ENCODE data around the gene F8.
A peak's percentile ranks its signal among the peaks of the same experiment; 100 is the strongest.

F8 gene

GRCh38 chrX:155022585-155022984, at the start of gene F8:
Gene F8, minus strand, starts transcription at chrX:155022723. Its CDS starts 171 bp downstream, at chrX:155022552.
- no peak for DNase-seq (ENCODE audit: low read depth)

- no peak for DNase-seq (ENCODE audit: low read depth)
Measured at GRCh38 chrX:155071694-155072280, 49.3 kb upstream of the F8 start.

- DNase-seq (ENCODE audit: low read depth), result peak; percentile 44
Measured at GRCh38 chrX:155070975-155071693, 48.6 kb upstream of the F8 start, which contains the start of the genes BRCC3, CMC4 and MTCP1. Gene BRCC3, plus strand, starts transcription at chrX:155071508. Its CDS starts 20 bp downstream, at chrX:155071528. Gene CMC4, minus strand, starts transcription at chrX:155071136. Its CDS starts 7,113 bp downstream, at chrX:155064023. Gene MTCP1, minus strand, starts transcription at chrX:155071136. Its CDS starts 5,126 bp downstream, at chrX:155066010.

- no peak for DNase-seq (ENCODE audit: low read depth)
Measured at GRCh38 chrX:155070663-155070974, 48.1 kb upstream of the F8 start.

- DNase-seq (ENCODE audit: low read depth), result no peak
Measured at GRCh38 chrX:155070038-155070437, 47.5 kb upstream of the F8 start.

GRCh38 chrX:155069414-155069813, 46.9 kb upstream of the F8 start:
- DNase-seq (ENCODE audit: low read depth), result no peak

- no peak for DNase-seq (ENCODE audit: low read depth)
Measured at GRCh38 chrX:155068165-155068564, 45.6 kb upstream of the F8 start.

- DNase-seq (ENCODE audit: low read depth), result no peak
Measured at GRCh38 chrX:155065035-155065734, 42.7 kb upstream of the F8 start.

GRCh38 chrX:155061760-155062159, 39.2 kb upstream of the F8 start:
- DNase-seq (ENCODE audit: low read depth), result no peak

GRCh38 chrX:155056877-155057792, 34.6 kb upstream of the F8 start:
- DNase-seq (ENCODE audit: low read depth), result no peak

- DNase-seq (ENCODE audit: low read depth), result no peak
Measured at GRCh38 chrX:155056471-155056870, 33.9 kb upstream of the F8 start.

- DNase-seq (ENCODE audit: low read depth), result no peak
Measured at GRCh38 chrX:155055494-155055893, 33.0 kb upstream of the F8 start.

- no peak for DNase-seq (ENCODE audit: low read depth)
Measured at GRCh38 chrX:155054255-155054654, 31.7 kb upstream of the F8 start.

- no peak for DNase-seq (ENCODE audit: low read depth)
Measured at GRCh38 chrX:155053656-155054055, 31.1 kb upstream of the F8 start.

GRCh38 chrX:155052738-155053498, 30.4 kb upstream of the F8 start:
- DNase-seq (ENCODE audit: low read depth), result no peak

GRCh38 chrX:155048977-155049619, 26.6 kb upstream of the F8 start:
- DNase-seq (ENCODE audit: low read depth), result no peak

GRCh38 chrX:155046811-155047528, 24.4 kb upstream of the F8 start:
- DNase-seq (ENCODE audit: low read depth), result no peak

- no peak for DNase-seq (ENCODE audit: low read depth)
Measured at GRCh38 chrX:155046129-155046810, 23.7 kb upstream of the F8 start.

- DNase-seq (ENCODE audit: low read depth), result no peak
Measured at GRCh38 chrX:155035688-155036087, 13.2 kb upstream of the F8 start.

- no peak for DNase-seq (ENCODE audit: low read depth)
Measured at GRCh38 chrX:155031657-155032056, 9.1 kb upstream of the F8 start.

Measured in stimulated activated CD8-positive, alpha-beta memory T cell treated with anti-CD3 and anti-CD28 coated beads, Interleukin-15, amount 100 ng/mL, for 24 hours (primary cell).